HG02885 (cell line): Measurements from ENCODE around the gene LYRM7.
"Not testable (repeated sequence)": the region's sequence is repeated elsewhere in the genome, so short reads cannot be mapped to it uniquely, and the experiment has no call there.

ENCODE experiments used
- ATAC-seq: cut with Tn5 transposase; IDR thresholded peaks from one replicate; pipeline ENCODE4 v1.9.1; 2021; ENCODE audit warnings: mild to moderate bottlenecking; ENCODE audit not compliant: unreplicated experiment, poor library complexity

The LYRM7 gene

DNA sequence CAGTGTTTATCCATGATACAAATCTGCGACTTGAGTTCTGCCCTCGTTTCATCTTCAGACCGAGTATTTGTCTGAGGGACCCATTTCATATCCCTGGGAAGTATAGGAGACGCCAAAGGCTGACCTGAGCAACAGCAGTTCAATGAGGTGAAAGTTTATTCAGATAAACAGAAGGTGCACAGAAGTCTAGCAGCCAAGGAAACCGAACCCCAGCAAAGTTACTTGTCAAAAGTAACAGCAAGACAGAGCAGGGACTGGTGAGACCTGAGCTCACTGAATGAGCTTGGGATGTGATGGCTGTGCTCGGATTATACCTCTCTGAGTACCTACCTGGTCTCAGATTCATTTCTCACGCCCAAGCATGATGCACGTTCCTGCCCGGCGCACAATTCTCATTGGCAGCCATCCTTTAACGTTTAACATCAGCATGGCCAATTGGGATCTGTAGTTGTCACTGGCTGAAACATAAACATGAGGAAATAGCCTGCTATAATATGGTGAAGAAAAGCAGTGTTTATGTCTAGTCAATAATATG is 599 bp downstream of the LYRM7 start:
- no peak for ATAC-seq

GRCh38 chr5:131180407-131180806 is 9.7 kb downstream of the LYRM7 start:
- no peak for ATAC-seq

DNA sequence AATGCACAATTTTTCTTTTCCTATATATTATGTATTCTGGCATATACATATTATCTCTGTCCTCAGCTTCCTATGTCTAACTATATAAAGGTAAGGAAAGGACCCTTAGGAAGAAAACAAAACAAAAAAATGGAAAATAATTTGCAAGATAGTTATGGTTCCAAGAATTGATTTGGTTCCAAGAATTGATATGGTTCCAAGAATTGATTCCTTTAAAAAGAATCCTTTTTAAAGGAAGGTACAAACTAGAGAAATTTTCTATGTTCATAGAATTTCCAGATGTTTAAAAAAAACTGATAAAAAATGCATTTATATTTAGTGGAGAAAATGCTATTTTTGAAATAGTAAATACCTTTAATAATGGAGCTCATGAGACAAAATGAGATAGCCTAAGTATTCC is 12.1 kb downstream of the LYRM7 start:
- ATAC-seq = no peak

- no peak for ATAC-seq
These were observed 14.9 kb downstream of the LYRM7 start for GRCh38 chr5:131185523-131186104.

- no peak for ATAC-seq
These were observed 16.0 kb downstream of the LYRM7 start for GRCh38 chr5:131186561-131187256.

GRCh38 chr5:131193106-131193505 is 22.4 kb downstream of the LYRM7 start:
- no peak for ATAC-seq

- not testable (repeated sequence) for ATAC-seq
These were observed 23.2 kb downstream of the LYRM7 start for GRCh38 chr5:131193897-131194296.

DNA sequence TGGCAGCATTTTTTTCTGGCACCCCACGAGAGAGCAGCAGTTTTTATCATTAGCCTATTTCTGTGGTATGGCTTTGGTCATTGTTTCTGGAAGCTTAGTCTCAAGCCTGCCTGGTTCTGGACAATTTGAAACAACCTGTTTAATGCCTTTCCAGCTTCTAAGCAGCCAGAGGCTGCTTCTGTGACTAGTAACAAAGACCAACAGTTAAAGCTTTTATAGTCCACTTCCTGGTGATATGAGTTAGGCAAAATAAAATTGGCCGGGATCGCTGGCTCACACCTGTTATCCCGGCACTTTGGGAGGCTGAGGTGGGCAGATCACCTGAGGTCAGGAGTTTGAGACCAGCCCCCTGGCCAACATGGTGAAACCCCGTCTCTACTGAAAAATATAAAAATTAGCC is 24.0 kb downstream of the LYRM7 start:
- no peak for ATAC-seq

DNA sequence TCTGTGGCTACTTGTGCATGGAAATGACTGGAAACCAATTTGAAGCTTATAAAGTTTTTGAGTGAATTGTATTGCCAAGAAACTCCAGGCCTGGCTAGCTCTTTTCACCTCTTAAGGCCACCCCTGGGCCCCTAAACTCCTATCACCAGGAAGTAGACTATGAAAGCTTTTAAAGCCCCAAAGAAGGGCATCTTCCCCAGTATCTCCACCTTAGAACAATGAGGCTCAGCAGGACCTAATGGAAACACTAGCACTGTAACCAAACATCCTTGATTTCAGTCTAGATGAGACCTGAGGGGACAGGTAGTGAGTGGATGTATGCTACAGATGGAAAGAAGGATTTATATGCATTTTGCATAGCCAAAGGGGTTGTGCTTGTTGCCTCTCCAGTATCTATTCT is 25.0 kb downstream of the LYRM7 start:
- ATAC-seq = no peak

GRCh38 chr5:131196331-131196730 is 25.6 kb downstream of the LYRM7 start:
- ATAC-seq = no peak

DNA sequence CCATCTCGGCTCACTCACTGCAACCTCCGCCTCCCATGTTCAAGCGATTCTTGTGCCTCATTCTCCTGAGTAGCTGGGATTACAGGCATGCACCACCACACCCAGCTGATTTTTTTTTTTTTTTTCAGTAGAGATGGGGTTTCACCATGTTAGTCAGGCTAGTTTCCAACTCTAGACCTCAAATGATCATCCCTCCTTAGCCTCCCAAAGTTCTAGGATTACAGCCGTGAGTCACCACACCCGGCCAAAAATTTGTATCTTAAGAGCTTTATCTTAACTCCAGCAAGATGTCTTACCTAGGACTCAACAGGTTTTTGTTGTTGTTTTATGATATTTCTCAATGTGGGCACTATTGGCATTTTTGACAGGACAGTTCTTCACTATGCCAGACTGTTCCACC is 27.9 kb downstream of the LYRM7 start:
- ATAC-seq = no peak

- no peak for ATAC-seq
These were observed 29.8 kb downstream of the LYRM7 start for GRCh38 chr5:131200560-131200959.

DNA sequence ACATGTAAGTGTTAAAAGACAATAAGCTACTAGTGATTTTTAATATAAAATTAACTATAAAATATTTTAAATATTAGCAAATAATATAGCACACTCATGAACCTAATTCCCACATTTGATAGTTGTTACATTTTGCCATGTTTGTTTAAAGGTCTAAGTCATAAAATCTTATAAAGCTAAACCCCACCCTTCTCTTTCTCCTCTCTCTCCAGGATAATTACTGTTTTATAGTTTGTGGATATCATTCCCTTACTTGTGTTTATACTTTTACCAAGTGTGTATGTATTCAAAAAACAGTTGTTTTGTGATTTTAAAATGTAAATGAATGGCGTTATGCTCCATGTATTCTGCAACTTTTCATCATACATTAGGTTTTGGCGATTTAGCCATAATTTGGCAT is 34.2 kb downstream of the LYRM7 start:
- ATAC-seq = no peak

GRCh38 chr5:131206061-131206460 is 35.3 kb downstream of the LYRM7 start:
- ATAC-seq = no peak

GRCh38 chr5:131206772-131207171 is 36.0 kb downstream of the LYRM7 start:
- no peak for ATAC-seq

DNA sequence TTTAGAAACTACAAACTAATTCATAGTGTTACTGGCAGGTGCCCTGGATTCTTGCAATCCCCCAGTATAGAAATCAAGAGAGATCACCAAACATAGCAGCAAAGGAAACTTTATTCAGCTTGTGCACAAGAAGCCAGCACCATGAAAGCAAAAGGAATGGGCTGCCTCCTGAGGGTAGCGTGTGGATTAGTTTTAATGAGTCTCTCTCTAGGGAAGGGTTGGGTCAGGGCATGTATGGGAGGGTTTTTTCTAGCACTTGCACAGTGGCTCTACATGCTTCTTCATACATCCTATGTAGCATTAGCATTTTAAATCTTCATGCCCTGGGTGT is 38.4 kb downstream of the LYRM7 start:
- ATAC-seq = no peak

DNA sequence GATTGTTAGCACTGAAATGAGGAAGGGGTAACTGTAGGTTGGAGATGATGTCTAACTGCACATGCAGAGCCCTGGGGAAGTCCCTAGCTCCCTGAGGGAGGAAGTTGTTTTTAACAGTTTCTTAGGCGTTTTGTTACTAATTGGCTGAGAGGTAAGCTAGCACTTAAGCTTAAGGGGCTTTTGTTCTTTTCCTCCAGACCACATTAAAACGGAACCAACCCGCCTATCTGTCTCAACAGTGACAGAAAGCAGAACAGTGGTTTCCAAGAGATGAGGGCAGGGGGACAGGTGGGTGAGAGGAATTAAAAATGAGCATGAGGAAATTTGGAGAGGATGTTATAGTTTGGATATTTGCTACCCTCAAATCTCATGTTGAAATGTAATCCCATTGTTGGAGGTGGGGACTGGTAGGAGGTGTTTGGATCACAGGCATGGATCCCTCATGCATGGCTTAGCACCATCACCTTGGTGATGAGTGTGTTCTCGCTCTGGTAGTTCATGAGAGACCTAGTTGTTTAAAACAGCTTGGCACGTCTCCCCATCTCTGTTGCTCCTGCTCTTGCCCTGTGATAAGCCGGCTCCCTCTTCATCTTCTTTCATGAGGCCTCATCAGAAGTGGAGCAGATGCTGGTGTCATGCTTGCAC is 38.9 kb downstream of the LYRM7 start:
- peak; percentile 74 for ATAC-seq

DNA sequence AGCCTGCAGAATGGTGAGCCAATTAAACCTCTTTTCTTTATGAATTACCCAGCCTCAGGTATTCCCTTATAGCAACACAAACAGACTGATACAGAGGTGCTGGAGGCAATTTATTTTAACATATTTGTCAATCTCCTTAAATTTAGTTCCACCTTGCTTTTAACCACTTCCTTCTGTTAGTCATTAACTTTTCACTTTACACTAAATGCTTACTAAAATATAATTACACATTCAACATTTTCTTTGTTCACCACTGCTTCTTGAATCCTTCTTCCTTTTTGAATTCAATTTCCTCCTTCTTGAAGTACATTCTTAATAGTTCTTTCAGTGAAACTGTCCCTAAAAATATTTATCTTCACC is 39.4 kb downstream of the LYRM7 start:
- ATAC-seq = no peak

GRCh38 chr5:131211669-131212068 is 40.9 kb downstream of the LYRM7 start:
- ATAC-seq = no peak

DNA sequence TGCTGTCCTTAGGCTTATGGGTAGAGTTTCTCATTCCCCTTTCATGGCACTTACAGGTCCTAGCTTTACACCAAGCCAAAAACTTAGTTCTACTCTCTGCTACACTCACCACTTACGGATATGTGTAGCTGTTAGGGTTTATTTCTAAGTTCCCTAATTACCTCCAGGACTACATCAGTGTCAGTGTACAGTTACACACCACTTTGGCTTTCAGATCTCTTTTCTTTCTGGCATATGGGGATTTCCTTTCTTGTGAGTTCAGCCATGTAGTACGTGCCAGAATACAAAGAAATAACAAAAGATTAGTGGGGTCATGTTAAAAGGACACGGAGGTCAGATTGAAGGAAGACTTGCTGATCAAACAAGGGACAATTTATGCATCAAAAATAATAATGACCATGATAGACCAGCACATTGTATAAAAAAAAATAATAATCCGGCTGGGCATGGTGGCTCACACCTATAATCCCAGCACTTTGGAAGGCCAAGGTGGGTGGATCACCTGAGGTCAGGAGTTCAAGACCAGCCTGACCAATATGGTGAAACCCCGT is 41.8 kb downstream of the LYRM7 start:
- peak; percentile 69 for ATAC-seq

- ATAC-seq = no peak
These were observed 44.0 kb downstream of the LYRM7 start for GRCh38 chr5:131214609-131215227.
